Transverse colon (tissue), 3 donors: Measurements from ENCODE around the gene SHROOM1.

Experiments used
- EP300 ChIP-seq: sonication (generic); formaldehyde crosslinking; IDR thresholded peaks from one replicate; pipeline ENCODE4 v1.6.1; 2017; ENCODE audit warnings: antibody characterized with exemption, low read depth
- POLR2A ChIP-seq: fragments of 450-650 bp; IDR thresholded peaks from one replicate; pipeline ENCODE4 v1.6.1; 2016; ENCODE audit warnings: antibody characterized with exemption, mild to moderate bottlenecking, moderate library complexity
- POLR2AphosphoS5 ChIP-seq, 3 donors: sonication (generic); formaldehyde crosslinking; IDR thresholded peaks; one replicate each; pipeline ENCODE4 v1.6.1; 2016; ENCODE audit warnings: antibody characterized with exemption in 3 of 3

DNA sequence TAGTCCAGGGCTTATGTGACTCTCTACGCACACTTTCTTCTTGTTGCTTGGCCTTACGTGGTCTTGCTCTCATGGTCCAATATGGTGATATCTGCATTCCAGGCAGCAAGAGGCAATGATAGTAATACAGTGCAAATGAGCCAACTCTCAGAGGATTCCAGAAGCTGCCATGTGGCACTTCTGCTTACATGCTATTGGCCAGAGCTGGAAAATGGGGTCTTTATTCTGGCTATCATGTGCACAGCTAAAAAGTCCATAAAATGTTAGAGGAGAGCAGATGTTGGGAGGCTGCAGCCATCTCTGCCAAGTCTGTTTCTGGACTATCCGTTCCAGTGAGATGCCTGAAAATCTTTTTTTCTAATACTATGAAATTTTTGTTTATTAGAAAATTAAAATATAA is 50.5 kb downstream of the SHROOM1 start:
- no peak for TF ChIP-seq POLR2AphosphoS5 (IDR thresholded peaks at IDR 0.05)
- no peak for TF ChIP-seq EP300
- no peak for TF ChIP-seq POLR2A
